GOT3 (cell line): ENCODE measurements around the gene RNF151.
"Not testable (repeated sequence)": the region's sequence is repeated elsewhere in the genome, so short reads cannot be mapped to it uniquely, and the experiment has no call there.

ENCODE experiments used
- DNase-seq: peaks from one replicate; lab custom pipeline; 2025; ENCODE audit warnings: mixed read lengths; lab: John Stamatoyannopoulos, UW

Gene RNF151

GRCh38 chr16:1960665-1961630 lies 5.7 kb upstream of the RNF151 start:
- DNase-seq, result peak; percentile 20

GRCh38 chr16:1961651-1962067 lies 5.0 kb upstream of the RNF151 start:
- no peak for DNase-seq

GRCh38 chr16:1962161-1963153 lies 4.2 kb upstream of the RNF151 start:
- not testable (repeated sequence) for DNase-seq

- DNase-seq, result no peak
Measured at GRCh38 chr16:1963806-1964505, 2.7 kb upstream of the RNF151 start.

- peak; percentile 97 for DNase-seq
Measured at GRCh38 chr16:1964506-1965395, 1.9 kb upstream of the RNF151 start, which contains the start of gene RPS2. TSS of gene RPS2 (minus strand) at chr16:1964826. CDS start at chr16:1964625, 201 bp downstream.

- DNase-seq, result no peak
Measured at GRCh38 chr16:1965396-1966001, 1.2 kb upstream of the RNF151 start.

- no peak for DNase-seq
Measured at GRCh38 chr16:1968146-1968953, 1.7 kb downstream of the RNF151 start.

- peak; percentile 87 for DNase-seq
Measured at GRCh38 chr16:1971796-1972489, 5.3 kb downstream of the RNF151 start, which contains the start of gene TBL3. TSS of gene TBL3 (plus strand) at chr16:1972053. CDS start at chr16:1972165, 112 bp downstream.

GRCh38 chr16:1972490-1972877 lies 5.8 kb downstream of the RNF151 start:
- DNase-seq, result no peak

- DNase-seq, result no peak
Measured at GRCh38 chr16:1973461-1974156, 7.0 kb downstream of the RNF151 start.

GRCh38 chr16:1974157-1975070 lies 7.8 kb downstream of the RNF151 start:
- DNase-seq, result no peak

- no peak for DNase-seq
Measured at GRCh38 chr16:1975432-1976215, 9.0 kb downstream of the RNF151 start.

GRCh38 chr16:1976216-1976520 lies 9.5 kb downstream of the RNF151 start:
- no peak for DNase-seq

GRCh38 chr16:1976951-1977874 lies 10.6 kb downstream of the RNF151 start:
- no peak for DNase-seq

- DNase-seq, result no peak
Measured at GRCh38 chr16:1977875-1978268, 11.2 kb downstream of the RNF151 start.
